SHP77 (cell line): ENCODE results near the gene OPN3.
A peak's percentile ranks its signal among the peaks of the same experiment; 100 is the strongest.

ENCODE experiments used
- DNase-seq, 2 experiments: peaks; one replicate each; lab custom pipeline; 2025; lab: John Stamatoyannopoulos, UW

Gene OPN3

GRCh38 chr1:241645199-241645598 lies 5.0 kb upstream of the OPN3 start:
- no peak for DNase-seq

DNA sequence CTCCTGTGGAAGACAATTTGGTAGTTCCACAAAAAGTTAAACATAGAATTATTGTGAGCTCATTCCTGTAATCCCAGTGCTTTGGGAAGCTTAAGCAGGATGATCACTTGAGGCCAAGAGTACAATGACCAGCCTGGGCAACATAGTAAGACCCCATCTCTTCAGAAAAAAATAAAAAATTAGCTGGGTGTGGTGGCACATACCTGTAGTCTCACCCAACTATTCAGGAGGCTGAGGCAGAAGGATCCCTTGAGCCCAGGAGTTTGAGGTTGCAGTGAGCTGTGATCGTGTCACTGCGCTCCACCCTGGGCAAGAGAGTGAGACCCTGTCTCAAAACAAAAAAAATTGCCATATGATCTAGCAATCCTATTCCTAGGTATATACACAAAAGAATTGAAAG lies 4.1 kb upstream of the OPN3 start:
- no peak for DNase-seq

- no peak for DNase-seq
Measured at GRCh38 chr1:241642593-241642944, 2.4 kb upstream of the OPN3 start.

- no peak for DNase-seq
Measured at GRCh38 chr1:241641773-241642592, 1.8 kb upstream of the OPN3 start.

GRCh38 chr1:241640867-241641622 lies 876 bp upstream of the OPN3 start:
- peak; percentile 18 to 34 for DNase-seq

- peak in 1 of 2 experiments; percentile 61 for DNase-seq
Measured at GRCh38 chr1:241639623-241640148, 483 bp downstream of the OPN3 start.

- peak in 1 of 2 experiments; percentile 1 for DNase-seq
Measured at GRCh38 chr1:241638909-241639622, 1.1 kb downstream of the OPN3 start.

DNA sequence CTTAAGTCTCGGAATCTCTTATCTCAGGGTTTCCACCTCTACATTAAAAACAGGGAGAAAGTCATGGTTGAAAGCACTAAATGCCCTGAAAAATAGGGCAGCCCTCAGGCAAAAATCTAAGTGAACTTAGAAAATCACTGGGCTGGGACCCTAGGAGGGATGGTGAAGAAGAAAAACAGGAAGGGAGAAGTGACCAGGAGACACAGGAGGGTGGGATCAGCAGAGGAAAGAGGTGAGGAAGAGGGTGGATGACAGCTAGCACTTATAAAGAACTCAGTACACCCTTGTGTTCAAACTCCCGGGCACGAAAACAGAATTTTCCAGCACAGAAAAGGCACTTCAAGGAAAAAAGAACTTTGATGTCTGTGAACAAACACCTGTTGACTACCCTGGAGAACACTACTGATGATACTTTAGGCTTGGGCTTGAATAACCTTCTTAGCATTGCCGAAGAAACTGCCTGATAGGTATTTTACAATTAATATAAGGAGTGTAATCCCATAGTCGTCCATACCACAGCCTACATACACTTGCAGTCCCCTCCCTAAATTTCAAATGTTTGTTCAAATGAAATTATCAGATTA lies 2.0 kb downstream of the OPN3 start:
- no peak for DNase-seq

GRCh38 chr1:241637604-241638003 lies 2.6 kb downstream of the OPN3 start:
- no peak for DNase-seq

- DNase-seq = no peak
Measured at GRCh38 chr1:241637046-241637590, 3.1 kb downstream of the OPN3 start.

DNA sequence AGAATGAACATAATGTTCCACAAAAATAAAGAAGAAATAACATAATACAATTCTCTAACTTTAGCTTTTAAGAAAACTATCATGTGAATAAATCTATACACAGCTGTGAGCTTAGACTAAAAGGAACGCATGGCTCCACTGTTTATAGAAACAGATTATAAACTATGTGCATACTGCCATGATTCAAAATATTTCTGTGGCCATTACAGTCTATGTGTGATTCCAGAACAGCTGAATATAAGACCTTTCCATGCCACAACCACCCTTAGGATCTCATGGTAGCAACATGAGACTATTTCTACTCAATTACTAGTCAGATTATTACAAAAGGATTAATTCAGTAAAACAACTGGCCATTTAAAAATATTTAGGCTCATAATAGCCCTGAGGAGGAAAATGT lies 3.9 kb downstream of the OPN3 start:
- no peak for DNase-seq

DNA sequence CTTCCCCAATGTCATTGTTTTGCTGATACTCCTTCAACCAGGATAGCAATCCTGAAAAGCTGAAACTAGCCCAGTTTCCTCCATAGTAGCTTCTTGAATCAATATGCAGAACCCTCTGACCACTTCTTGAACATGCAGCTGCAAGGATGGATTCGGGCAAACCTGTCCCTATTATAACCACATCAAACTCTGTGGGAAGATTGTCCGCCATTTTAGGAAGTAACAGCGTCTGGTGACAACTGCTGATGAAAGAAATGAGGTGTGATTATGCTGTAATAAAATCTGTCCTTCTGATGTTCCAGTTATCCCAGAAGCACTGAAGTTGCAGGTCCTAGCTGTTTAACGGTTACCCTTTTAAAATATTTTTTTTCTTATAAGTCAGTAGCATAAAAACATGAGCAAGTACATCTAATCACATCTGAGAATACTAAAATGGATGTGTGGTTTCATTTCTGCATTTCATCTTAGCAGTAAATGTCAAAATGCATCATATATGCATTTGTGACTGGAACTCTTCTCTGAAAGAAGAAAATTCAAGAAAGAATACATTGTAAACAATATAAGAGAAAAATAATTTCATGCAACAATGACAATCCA lies 4.5 kb downstream of the OPN3 start:
- no peak for DNase-seq

DNA sequence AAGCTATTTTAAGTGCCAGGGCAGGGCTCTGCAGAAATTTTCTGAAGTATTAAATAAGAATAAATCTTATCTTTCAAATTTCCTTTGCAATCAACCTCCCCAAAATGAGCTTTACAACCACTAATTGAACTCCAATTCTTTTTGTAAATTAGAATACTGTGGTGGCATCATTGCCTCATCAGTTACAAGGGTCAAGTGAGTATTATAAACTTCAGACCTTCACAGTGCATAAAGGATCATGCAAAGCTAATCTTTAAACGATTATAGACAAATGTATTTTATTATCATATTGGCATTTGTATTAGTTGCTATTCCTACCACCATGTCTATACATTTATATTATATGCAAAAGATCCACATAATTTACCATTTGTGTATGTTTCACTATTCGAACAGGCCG lies 7.2 kb downstream of the OPN3 start:
- no peak for DNase-seq

GRCh38 chr1:241631674-241632073 lies 8.5 kb downstream of the OPN3 start:
- DNase-seq = no peak

DNA sequence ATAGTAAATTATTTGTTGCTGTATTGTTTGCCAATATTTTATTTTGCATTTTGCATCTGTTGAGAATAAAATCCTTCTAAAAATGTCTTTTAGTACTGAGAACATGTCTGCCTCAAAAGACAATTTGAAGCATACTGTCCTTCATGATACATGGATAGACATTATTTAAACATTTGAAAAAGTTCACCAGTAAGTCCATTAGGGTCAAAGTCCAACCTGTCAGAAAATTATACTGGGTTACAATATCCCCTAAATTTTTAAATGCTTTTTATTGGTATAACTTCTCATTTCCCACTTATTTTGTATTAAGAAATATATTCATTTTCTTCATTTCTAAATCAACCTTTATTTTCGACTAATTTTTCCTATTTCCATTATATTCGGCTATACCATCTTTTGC lies 9.3 kb downstream of the OPN3 start:
- no peak for DNase-seq

- no peak for DNase-seq
Measured at GRCh38 chr1:241630476-241630875, 9.7 kb downstream of the OPN3 start.

- DNase-seq = no peak
Measured at GRCh38 chr1:241630005-241630404, 10.2 kb downstream of the OPN3 start.

- peak; percentile 12 to 33 for DNase-seq
Measured at GRCh38 chr1:241627453-241628259, 12.5 kb downstream of the OPN3 start.

DNA sequence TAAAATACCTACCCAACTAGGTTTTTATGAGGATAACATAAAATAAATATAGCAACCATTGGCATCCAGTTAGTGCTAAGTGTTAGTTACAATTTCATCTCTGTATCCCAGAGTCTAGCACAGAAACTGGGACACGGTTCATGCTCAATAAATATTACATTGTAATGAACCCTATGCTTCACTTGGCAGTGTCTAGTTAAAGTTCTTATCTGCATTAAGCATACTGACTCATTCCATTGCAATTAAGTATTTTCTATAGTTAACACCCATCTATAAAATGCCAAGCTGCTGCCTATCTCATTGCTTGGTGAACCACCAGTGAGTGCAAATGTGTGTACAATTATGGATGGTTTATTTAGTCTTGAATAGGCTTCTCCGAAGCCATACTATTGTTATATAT lies 15.2 kb downstream of the OPN3 start:
- DNase-seq = no peak

- no peak for DNase-seq
Measured at GRCh38 chr1:241622669-241623068, 17.5 kb downstream of the OPN3 start.

DNA sequence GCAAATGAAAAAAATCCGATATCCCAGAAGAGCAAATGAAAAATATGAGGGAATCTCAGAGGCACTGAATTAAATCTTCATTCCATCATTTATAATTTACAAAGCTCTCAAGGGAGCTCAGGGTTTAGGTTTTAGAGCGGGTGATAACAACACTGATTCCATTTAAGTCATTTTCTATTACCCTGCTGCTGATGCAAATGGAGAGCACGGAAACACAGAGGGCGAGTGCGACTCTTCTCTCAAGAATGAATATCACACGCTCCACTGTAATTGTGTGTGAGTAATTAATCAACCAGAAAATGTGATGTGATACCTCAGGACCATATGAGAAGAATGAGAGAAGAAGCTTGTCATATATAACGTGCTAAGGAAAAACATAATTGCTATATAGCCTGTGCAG lies 22.7 kb downstream of the OPN3 start:
- no peak for DNase-seq
